HG03571 (cell line): ENCODE measurements around the gene UBALD2.
"Not testable (repeated sequence)": the region's sequence is repeated elsewhere in the genome, so short reads cannot be mapped to it uniquely, and the experiment has no call there.

Experiments used
- ATAC-seq: cut with Tn5 transposase; IDR thresholded peaks from one replicate; pipeline ENCODE4 v1.9.1; 2021; ENCODE audit not compliant: unreplicated experiment

Gene UBALD2

GRCh38 chr17:76244721-76245120, 20.4 kb upstream of the UBALD2 start:
- not testable (repeated sequence) for ATAC-seq

GRCh38 chr17:76246080-76247066, 18.8 kb upstream of the UBALD2 start:
- peak; percentile 88 for ATAC-seq

- no peak for ATAC-seq
Measured at GRCh38 chr17:76247304-76247703, 17.8 kb upstream of the UBALD2 start.

GRCh38 chr17:76248013-76248782, 16.9 kb upstream of the UBALD2 start:
- no peak for ATAC-seq

GRCh38 chr17:76250141-76250540, 15.0 kb upstream of the UBALD2 start:
- no peak for ATAC-seq

- no peak for ATAC-seq
Measured at GRCh38 chr17:76251478-76252039, 13.6 kb upstream of the UBALD2 start.

- peak; percentile 69 for ATAC-seq
Measured at GRCh38 chr17:76252040-76252954, 12.9 kb upstream of the UBALD2 start.

- ATAC-seq = not testable (repeated sequence)
Measured at GRCh38 chr17:76252967-76253766, 12.0 kb upstream of the UBALD2 start.

- ATAC-seq = no peak
Measured at GRCh38 chr17:76253841-76254240, 11.3 kb upstream of the UBALD2 start.

- no peak for ATAC-seq
Measured at GRCh38 chr17:76254275-76254674, 10.9 kb upstream of the UBALD2 start.

- ATAC-seq = no peak
Measured at GRCh38 chr17:76255801-76256429, 9.2 kb upstream of the UBALD2 start.

- ATAC-seq = not testable (repeated sequence)
Measured at GRCh38 chr17:76256430-76257050, 8.6 kb upstream of the UBALD2 start.

- ATAC-seq = no peak
Measured at GRCh38 chr17:76260220-76260619, 4.9 kb upstream of the UBALD2 start.

- ATAC-seq = no peak
Measured at GRCh38 chr17:76260669-76261068, 4.5 kb upstream of the UBALD2 start.

- no peak for ATAC-seq
Measured at GRCh38 chr17:76261421-76262215, 3.5 kb upstream of the UBALD2 start.

GRCh38 chr17:76262732-76263344, 2.3 kb upstream of the UBALD2 start:
- ATAC-seq = no peak

- ATAC-seq = no peak
Measured at GRCh38 chr17:76263896-76264295, 1.3 kb upstream of the UBALD2 start.

GRCh38 chr17:76264425-76264754, 758 bp upstream of the UBALD2 start:
- no peak for ATAC-seq
